Measurements from ENCODE around the gene TMEM132D. TPM values are rescaled to one million over a fixed set of nuclear protein-coding genes. Genes with fewer than 3 reads are reported as not detected.

Gene TMEM132D
- polyA plus RNA-seq, 1 donor from 2014 or later = 1.3 TPM

DNA sequence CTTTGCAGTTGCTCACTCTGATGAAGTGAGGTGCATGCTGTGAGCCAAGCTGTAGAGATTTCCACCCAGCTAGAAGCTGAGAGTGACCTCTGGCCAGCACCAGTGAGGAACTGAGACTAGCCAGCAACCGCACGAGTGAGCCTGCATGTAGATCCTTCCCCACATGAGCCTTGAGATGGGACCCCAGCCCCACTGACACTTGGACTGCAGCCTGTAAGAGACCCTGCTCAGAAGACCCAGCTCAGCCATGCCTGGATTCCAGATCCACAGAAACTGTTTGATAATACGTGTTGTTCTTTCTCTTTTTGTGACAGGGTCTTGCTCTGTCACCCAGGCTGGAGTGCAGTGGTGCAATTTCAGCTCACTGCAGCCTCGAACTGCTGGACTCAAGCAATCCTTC lies 821.4 kb downstream of the TMEM132D start:
- H3K79me2 ChIP-seq (replicated peaks; ENCODE audit: insufficient read depth, low read length) = no peaks in the 10 kb centered on the region

GRCh38 chr12:129081755-129082250 lies 822.0 kb downstream of the TMEM132D start:
- Histone ChIP-seq H3K9me3 (ENCODE audit: low read length) (no peaks in the 10 kb centered on the region), H3K4me2 (ENCODE audit: low read length) (no peak overlapping the region), H2AFZ (ENCODE audit: low read depth, low read length) (no peak overlapping the region), H3K9me2 (ENCODE audit: insufficient read depth, low read length) (no peaks in the 10 kb centered on the region), H3K27me3 (ENCODE audit: insufficient read depth, low read depth, low read length) (no peaks in the 10 kb centered on the region), H3F3A (ENCODE audit: insufficient read depth, low read length, poor library complexity, severe bottlenecking) (no peaks in the 10 kb centered on the region), H3K27ac (ENCODE audit: low read length) (no peak overlapping the region), H3K36me3 (ENCODE audit: insufficient read depth, low read length) (no peaks in the 10 kb centered on the region), H4K20me1 (ENCODE audit: insufficient read depth) (no peaks in the 10 kb centered on the region), H3K79me2 (replicated peaks; ENCODE audit: insufficient read depth, low read length) (no peaks in the 10 kb centered on the region), H3K9ac (ENCODE audit: low read length) (no peak overlapping the region), H3K4me3 (ENCODE audit: low read length) (no peak overlapping the region)
- TF ChIP-seq POLR2AphosphoS5 (IDR thresholded peaks at IDR 0.05) (no peak), EZH2 (IDR thresholded peaks at IDR 0.05; ENCODE audit: borderline replicate concordance, insufficient read depth, low read length, poor library complexity, severe bottlenecking) (no peak), RAD21 (conservative IDR thresholded peaks at IDR 0.05) (no peak)

More for the DNA sequence above, 821.4 kb downstream of the TMEM132D start:
- no peak overlapping the region for H2AFZ ChIP-seq (ENCODE audit: low read depth, low read length)
- H3K9ac ChIP-seq (ENCODE audit: low read length) = no peak overlapping the region
- no peak overlapping the region for H3K4me2 ChIP-seq (ENCODE audit: low read length)
- no peaks in the 10 kb centered on the region for H3K9me2 ChIP-seq (ENCODE audit: insufficient read depth, low read length)
- no peaks in the 10 kb centered on the region for H3K9me3 ChIP-seq (ENCODE audit: low read length)
- no peak overlapping the region for H3K27ac ChIP-seq (ENCODE audit: low read length)
- H4K20me1 ChIP-seq (ENCODE audit: insufficient read depth) = no peaks in the 10 kb centered on the region
- no peaks in the 10 kb centered on the region for H3K36me3 ChIP-seq (ENCODE audit: insufficient read depth, low read length)
- H3K4me3 ChIP-seq (ENCODE audit: low read length) = no peak overlapping the region
- TF ChIP-seq CTCF (IDR thresholded peaks at IDR 0.05; ENCODE audit: poor library complexity, severe bottlenecking) (no peak), POLR2AphosphoS5 (IDR thresholded peaks at IDR 0.05) (no peak), EP300 (conservative IDR thresholded peaks at IDR 0.05; ENCODE audit: poor library complexity, severe bottlenecking) (no peak), TAF1 (IDR thresholded peaks at IDR 0.05; ENCODE audit: low read depth) (no peak), MXI1 (conservative IDR thresholded peaks at IDR 0.05; ENCODE audit: poor library complexity, severe bottlenecking) (no peak), RAD21 (conservative IDR thresholded peaks at IDR 0.05) (no peak), EZH2 (IDR thresholded peaks at IDR 0.05; ENCODE audit: borderline replicate concordance, insufficient read depth, low read length, poor library complexity, severe bottlenecking) (no peak), SMC3 (conservative IDR thresholded peaks at IDR 0.05; ENCODE audit: poor library complexity) (no peak)
- TF ChIP-seq, protein P1, sequence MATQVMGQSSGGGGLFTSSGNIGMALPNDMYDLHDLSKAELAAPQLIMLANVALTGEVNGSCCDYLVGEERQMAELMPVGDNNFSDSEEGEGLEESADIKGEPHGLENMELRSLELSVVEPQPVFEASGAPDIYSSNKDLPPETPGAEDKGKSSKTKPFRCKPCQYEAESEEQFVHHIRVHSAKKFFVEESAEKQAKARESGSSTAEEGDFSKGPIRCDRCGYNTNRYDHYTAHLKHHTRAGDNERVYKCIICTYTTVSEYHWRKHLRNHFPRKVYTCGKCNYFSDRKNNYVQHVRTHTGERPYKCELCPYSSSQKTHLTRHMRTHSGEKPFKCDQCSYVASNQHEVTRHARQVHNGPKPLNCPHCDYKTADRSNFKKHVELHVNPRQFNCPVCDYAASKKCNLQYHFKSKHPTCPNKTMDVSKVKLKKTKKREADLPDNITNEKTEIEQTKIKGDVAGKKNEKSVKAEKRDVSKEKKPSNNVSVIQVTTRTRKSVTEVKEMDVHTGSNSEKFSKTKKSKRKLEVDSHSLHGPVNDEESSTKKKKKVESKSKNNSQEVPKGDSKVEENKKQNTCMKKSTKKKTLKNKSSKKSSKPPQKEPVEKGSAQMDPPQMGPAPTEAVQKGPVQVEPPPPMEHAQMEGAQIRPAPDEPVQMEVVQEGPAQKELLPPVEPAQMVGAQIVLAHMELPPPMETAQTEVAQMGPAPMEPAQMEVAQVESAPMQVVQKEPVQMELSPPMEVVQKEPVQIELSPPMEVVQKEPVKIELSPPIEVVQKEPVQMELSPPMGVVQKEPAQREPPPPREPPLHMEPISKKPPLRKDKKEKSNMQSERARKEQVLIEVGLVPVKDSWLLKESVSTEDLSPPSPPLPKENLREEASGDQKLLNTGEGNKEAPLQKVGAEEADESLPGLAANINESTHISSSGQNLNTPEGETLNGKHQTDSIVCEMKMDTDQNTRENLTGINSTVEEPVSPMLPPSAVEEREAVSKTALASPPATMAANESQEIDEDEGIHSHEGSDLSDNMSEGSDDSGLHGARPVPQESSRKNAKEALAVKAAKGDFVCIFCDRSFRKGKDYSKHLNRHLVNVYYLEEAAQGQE (IDR thresholded peaks at IDR 0.05; ENCODE audit: borderline replicate concordance) = no peak
- no peaks in the 10 kb centered on the region for H3K27me3 ChIP-seq (ENCODE audit: insufficient read depth, low read depth, low read length)
- no peaks in the 10 kb centered on the region for H3F3A ChIP-seq (ENCODE audit: insufficient read depth, low read length, poor library complexity, severe bottlenecking)

All from neural cell (in vitro differentiated cells).